ENCODE data around the gene OASL.

Gene OASL

DNA sequence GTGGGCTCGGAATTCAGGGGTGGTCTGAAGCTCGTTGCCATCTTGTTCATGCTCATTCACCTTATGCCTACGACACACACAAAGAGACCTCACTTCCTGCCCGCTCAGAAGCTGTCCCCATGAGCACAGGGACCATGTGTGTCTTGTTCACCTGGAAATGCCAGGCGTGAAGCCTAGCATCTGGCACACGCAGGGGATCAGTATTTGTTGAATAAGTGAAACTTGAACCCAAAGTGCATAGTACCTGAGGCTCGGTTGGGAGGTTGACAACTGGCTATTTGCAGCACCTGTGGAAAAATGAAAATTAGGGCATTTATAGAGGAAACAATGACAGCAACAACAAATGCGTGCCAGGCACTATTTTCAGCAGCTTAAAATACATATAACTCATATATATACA, 28.2 kb downstream of the OASL start:
- DNase-seq, result no peak

DNA sequence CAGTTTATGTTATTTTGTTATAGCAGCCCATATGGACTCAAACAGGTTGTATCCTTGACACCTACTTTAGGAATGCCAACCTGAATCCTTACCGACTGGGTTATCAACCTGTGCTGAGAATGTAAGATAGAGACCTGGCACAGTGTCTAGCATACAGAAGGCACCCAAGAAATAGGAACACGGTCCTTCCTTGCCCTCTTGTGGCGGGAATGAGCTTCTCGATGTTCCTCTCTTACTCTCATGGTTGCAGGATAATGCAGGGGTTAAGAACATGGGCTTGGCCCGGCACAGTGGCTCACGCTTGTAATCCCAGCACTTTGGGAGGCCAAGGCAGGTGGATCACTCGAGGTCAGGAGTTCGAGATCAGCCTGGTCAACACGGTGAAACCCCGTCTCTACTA, 29.3 kb downstream of the OASL start:
- no peak for DNase-seq

DNA sequence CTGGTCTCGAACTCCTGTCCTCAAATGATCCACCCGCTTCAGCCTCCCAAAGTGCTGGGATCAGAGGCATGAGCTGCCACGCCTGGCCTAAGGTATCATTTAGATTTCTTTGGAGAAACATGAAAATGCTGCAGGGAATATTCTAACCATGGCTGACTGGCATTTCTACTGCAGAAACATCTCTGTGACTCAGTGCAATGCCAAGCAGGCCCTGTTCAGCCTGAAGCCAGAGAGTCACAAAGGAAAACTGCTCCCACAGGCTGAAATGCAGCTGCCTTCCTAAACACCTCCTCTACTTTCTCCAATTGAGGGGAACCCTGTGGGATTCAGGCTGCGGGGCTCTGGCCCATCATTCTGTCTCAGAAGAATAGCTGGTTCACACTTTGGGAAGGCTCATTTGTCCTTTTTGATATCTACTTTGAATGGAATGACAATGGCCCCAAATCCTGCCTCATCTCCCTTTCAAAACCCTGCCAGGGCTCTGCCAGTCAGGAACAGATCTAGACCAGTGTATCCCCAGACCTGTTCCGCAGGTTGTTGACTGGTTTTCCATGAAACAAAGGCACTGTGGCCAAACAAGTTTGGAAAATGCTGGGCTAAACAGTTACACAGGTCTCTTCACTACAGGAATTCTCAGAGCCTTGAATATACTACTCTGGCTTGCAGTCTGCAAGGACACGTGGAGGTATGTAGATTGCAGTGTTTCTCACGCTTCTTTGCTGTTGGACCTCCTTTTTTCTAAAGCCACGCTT, 30.5 kb downstream of the OASL start:
- DNase-seq, result no peak

DNA sequence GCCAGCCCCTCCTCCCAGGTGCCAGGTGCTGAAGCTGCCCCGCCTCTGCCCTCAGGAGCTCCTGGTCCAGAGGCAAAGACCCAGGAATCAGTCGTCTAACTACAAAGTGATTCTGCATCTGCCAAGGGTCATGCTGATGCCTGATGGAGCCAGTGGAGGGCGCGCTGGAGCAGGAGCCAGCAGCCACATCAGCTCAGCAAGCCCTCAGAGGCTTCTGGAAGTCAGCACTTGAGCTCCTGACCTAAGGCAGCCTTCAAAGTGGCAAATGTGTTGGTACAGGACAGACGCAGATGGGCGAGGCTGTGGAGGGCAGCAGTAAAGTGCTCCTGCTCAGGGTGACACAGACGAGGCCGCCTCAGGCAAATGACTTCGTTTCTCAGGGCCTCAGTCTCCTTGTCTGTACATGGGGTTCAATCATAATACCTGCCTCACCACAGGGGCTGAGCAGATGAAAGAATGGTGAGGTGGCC, 33.7 kb downstream of the OASL start:
- peak; percentile 23 to 31 for DNase-seq

DNA sequence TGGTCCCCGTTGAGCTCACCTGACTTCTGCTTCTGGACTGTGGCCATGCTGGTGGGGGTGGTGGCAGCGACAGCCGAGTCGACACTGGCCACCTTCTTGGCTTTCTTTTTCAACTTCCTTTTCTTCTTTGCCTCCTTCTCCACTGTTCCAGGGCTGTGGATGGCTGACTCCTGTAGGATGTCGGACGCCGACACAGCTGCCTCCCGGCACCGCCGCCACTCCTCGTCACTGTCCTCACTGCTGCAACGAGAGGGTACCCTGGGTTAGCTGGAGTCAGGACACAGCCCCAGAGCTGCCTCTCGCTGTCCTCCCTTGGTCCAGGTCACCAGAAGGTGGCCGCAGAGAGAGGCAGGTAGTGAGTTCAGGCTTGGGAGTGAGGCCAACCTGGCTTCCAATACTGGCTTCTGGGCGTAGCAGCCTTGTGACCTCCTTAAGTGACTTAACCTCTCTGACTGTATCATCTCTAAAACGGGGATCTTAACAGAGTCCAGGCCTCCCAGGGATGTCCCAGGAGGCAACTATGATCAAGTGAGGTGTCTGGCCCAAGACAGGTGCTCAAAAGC, 34.7 kb downstream of the OASL start:
- no peak for DNase-seq

DNA sequence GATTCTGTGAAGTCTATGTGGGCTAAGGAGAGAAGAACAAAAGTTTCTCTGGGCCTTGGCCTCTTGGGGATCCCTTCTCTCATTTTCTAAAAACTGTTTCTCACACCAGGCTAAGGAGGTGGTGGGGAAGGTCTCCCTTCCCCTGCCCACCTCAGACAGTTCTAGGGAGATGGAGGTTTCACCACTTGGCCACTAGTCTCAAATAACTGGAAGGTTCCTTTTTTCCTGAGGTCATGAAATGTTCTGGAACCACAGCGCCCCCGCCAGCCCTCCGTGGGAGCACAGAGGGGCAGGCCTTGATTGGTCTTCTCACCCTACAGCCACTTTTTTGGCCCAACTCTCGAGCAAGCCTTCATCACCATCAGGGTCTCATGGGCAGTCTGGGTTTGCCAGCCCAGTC, 35.4 kb downstream of the OASL start:
- DNase-seq, result no peak

DNA sequence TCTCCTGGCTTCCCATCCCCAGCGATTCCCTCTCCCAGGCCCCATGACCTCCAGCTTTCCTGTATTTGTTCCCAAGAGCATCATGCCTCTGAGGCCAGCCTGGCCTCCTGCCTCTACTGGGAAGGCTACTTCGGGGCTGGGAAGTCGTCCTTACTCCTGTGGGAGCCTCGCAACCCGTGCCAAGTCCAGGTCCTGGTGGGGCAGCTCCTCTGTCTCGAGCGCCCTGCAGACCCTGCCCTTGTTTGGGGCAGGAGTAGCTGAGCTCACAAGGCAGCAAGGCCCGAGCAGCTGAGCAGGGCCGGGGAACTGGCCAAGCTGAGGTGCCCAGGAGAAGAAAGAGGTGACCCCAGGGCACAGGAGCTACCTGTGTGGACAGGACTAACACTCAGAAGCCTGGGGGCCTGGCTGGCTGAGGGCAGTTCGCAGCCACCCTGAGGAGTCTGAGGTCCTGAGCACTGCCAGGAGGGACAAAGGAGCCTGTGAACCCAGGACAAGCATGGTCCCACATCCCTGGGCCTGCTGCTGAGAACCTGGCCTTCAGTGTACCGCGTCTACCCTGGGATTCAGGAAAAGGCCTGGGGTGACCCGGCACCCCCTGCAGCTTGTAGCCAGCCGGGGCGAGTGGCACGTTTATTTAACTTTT, 37.1 kb downstream of the OASL start:
- DNase-seq, result no peak

DNA sequence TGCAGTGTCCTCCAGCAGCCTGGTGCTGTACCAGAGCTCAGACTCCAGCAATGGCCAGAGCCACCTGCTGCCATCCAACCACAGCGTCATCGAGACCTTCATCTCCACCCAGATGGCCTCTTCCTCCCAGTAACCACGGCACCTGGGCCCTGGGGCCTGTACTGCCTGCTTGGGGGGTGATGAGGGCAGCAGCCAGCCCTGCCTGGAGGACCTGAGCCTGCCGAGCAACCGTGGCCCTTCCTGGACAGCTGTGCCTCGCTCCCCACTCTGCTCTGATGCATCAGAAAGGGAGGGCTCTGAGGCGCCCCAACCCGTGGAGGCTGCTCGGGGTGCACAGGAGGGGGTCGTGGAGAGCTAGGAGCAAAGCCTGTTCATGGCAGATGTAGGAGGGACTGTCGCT, 38.0 kb downstream of the OASL start:
- DNase-seq, result no peak

DNA sequence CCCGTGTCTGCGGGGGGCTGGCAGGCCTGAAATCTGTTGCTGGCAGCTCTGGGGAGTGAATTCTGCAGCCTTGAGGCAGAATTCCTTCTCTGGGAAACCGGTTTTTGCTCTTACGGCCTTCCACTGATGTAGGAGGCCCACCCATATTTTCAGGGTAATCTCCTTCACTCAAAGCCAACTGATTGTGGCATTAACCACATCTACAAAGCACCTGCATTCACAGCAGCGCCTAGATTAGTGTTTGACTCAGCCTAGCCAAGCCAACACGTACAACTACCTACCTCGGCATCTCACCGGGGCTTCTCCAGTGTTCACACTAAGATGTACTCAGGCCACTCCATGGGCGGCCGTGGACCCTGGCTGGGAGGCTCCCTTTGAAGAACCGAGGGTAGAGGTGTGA, 38.5 kb downstream of the OASL start:
- no peak for DNase-seq

DNA sequence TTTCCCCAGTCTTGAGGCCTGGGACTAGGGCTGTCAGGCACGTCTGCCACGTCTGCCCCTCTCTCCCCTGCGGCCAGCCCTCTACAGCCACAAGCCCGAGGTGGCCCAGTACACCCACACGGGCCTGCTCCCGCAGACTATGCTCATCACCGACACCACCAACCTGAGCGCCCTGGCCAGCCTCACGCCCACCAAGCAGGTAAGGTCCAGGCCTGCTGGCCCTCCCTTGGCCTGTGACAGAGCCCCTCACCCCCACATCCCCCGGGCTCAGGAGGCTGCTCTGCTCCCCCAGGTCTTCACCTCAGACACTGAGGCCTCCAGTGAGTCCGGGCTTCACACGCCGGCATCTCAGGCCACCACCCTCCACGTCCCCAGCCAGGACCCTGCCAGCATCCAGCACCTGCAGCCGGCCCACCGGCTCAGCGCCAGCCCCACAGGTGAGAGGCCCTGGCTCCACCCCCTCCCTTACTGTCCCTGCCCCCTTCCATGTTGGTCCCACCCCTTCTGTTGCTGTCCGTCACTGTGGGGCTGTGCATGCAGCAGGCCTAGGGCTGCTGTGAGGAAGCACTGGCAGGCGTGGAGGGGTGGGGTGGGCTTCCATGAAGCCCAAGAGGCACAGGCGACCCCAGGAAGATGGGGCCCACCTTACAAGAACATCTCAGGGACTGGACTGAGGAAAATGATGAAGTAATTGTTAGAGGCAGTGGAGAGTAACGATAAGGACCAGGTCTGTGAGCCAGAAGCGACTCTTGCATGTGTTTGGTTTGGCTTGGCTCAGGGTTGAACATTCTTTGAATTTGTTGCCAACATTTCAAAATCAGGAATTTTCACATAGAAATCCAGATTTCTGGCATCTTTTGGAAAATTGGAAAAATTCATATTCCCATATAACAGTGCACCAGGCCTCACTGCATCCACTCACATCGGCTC, 39.6 kb downstream of the OASL start:
- no peak for DNase-seq

DNA sequence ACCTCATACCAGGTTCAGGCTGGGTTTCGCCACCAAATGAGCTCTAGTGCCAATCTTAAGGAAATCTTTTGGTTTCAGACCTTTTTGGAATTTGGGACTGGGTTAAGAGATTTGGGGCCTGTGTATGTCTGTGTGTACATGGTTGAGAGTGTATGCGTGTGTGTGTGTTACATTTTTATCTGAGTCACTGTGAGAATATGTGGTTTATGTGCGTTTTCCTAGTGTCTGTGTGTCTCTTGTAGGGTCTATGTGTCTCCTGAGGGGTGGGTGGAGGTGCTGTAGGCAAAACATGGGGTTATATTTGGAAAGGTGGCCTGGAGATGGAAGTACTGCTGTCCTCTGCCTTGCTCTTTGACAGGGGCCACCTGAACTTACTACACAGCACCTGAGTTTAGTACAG, 40.6 kb downstream of the OASL start:
- no peak for DNase-seq

DNA sequence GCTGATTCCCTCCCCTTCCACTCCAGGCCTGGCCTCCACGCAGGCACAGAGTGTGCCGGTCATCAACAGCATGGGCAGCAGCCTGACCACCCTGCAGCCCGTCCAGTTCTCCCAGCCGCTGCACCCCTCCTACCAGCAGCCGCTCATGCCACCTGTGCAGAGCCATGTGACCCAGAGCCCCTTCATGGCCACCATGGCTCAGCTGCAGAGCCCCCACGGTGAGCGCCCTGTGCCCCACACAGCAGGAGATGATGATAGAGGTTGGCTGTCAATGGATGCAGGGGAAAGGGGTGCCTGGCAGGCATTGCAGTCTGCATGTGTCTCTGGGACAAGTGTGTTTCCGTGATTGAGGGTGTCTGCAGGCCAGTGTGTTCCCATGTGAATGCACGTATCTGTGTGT, 41.6 kb downstream of the OASL start:
- DNase-seq, result no peak

DNA sequence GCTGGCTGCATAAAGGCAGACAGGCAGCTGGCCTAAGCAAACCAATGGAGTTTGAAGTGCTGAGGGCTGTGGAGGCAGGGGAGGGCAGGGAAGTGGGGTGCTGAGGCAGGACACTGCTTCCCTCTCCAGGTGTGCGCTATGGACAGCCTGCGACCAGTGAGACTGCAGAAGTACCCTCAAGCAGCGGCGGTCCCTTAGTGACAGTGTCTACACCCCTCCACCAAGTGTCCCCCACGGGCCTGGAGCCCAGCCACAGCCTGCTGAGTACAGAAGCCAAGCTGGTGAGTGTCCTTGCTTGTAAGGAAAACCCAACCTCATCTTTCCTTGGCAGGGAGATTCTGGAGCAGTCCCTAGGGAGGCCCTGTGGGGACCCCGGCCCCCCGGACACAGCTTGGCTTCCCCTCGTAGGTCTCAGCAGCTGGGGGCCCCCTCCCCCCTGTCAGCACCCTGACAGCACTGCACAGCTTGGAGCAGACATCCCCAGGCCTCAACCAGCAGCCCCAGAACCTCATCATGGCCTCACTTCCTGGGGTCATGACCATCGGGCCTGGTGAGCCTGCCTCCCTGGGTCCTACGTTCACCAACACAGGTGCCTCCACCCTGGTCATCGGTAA, 42.8 kb downstream of the OASL start:
- DNase-seq, result no peak

DNA sequence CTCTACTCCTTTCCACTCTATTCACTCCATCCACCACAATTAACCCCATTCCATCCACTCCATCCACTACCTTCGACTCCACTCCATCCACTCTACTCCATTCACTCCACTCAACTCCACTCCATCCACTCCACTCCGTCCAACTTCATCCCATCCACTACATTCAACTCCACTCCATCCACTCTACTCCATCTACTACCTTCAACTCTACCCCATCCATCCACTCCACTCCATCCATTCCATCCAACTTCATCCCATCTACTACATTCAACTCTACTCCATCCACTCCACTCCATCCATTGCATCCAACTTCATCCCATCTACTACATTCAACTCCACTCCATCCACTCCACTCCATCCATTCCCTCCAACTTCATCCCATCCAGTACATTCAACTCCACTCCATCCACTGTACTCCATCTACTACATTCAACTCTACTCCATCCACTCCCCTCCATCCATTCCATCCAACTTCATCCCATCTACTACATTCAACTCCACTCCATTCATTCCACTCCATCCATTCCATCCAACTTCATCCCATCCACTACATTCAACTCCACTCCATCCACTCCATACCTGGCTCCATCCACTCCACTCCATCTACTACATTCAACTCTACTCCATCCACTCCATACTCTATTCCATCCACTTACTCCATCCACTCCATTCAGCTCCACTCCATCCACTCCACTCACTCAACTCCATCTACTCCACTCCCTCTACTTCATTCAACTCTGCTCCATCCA, 44.3 kb downstream of the OASL start:
- DNase-seq, result no peak

DNA sequence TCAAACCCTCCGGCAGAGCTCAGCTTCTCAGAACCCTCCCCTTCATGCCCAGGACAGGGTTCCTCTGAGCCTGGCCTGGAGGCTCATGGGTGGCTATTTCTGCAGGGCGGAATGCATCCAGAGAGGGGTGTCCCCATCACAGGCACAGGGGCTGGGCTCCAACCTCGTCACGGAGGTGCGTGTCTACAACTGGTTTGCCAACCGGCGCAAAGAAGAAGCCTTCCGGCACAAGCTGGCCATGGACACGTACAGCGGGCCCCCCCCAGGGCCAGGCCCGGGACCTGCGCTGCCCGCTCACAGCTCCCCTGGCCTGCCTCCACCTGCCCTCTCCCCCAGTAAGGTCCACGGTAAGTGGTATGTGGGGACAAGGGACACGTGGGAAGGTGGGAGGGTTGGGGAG, 45.0 kb downstream of the OASL start:
- DNase-seq, result no peak

DNA sequence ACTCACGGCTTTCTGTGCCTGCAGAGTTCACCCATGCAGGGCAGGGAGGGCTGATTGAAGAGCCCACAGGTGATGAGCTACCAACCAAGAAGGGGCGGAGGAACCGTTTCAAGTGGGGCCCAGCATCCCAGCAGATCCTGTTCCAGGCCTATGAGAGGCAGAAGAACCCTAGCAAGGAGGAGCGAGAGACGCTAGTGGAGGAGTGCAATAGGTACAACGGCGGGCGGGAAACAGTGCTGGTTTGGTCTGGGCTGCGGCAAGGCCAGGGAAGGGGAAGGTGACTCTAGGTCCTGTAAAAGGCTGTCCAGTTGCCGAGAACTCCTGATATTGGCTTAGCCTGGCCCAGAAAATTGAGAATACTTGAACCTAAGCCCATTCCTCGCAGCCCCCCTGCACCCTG, 45.5 kb downstream of the OASL start:
- DNase-seq, result no peak

DNA sequence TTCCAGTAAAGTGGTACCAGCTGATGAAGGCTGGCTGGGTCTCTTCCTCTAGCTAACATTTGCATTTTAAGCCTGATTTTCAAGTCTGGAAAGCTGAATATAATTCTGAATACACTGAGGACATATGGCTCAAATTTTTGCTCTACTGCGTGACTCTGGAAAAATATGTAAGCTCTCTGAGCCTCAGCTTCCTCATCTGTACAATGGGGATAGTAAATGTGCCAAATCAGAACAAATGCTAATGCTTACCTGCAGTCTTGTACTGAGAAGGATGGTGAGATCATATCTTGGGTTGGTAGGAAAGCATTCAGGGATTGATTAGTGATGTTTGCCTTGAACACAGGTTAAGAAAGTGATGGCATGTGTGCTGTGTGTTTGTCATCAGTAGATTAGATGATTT, 46.1 kb downstream of the OASL start:
- no peak for DNase-seq

DNA sequence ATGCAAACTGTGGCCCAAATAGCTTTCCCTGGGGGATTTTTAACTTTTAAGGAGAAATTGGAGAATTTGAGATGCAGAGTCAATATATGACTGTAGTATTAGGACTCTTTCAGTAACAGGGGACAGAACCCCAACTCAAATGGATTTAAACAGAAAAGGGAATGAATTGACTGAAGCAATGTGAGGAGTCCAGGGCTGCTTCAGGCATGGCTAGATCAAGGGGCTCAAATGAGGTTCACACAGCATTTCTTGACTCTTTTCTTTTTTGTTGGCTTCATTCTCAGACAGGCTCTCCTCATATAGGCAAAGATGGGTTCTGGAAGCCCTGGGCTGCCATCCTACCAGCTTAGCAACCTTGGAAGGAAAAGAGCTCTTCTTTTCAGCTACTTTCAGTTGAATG, 47.1 kb downstream of the OASL start:
- DNase-seq, result no peak

DNA sequence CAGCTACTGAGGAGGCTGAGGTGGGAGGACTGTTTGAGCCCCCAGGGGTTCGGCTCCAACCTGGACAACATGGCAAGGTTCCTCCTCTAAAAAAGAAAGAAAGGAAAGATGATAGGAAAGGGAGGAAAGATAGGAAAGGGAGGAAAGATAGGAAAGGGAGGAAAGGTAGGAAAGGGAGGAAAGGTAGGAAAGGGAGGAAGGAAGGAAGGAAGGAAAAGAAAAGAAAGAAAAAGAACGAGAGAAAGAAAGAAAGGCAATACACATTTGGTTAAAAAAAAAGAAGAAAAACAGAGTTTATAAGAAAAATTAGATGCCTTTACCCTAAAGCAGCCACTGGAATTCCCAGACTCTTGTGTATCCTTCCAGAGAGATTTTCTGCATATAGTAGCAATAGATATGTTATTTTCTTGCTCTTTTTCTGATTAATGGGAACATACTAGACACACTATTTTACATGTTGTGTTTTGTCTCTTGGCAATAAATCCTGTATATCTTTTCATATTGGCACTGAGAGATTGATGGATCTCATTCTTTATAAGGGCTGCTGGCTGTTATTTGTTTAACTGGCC, 48.5 kb downstream of the OASL start:
- no peak for DNase-seq

DNA sequence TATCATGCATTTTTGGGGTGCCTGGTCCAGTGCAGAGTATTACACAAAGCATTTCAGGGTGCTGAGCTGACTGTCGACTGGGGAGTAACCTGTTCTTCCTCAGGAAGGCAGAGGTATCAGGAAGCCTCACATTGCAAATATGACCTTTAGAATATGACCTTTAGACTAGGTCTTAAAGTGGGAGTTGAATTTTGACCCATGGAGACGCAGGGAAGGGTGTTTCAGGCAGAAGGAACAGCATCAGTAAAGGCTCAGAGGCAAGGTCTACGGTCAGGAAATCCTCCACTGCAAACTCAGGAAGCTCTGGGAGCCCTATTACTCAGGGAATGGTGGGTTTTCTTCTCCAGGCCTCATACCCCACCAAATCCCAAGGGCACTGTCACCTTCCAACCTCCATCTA, 49.4 kb downstream of the OASL start:
- no peak for DNase-seq

DNA sequence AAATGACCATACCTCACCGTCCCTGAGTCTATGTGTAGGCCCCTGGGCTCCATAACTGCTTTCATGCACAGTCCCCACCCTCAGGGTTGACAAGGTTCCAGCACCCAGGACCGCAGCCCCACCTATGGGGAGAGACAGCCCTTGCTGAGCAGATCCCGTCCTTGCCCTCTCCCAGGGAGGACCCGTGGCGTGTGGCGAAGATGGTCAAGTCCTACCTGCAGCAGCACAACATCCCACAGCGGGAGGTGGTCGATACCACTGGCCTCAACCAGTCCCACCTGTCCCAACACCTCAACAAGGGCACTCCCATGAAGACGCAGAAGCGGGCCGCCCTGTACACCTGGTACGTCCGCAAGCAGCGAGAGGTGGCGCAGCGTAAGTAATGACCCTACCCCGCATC, 50.4 kb downstream of the OASL start:
- no peak for DNase-seq

DNA sequence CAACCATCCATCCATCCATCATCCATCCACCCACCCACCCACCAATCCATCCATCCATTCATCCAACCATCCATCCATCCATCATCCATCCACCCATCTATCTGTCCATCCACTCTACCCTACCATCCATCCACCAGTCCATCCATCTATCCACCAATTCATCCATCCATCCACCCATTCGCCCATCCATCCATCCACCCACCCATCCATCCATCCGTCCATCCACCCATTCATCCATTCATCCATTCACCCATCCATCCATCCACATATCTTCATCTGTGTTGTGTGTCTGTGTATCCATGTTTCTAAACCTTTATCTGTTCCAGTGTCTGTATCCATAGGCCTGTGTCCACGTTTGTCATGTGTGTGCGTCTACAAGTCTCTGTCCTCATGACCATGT, 50.8 kb downstream of the OASL start:
- no peak for DNase-seq
